HFFc6 (cell line): ENCODE results near the gene STIM2. TPM values are rescaled to one million over a fixed set of nuclear protein-coding genes. Genes with fewer than 3 reads are reported as not detected.

Experiments used
- DNase-seq: peaks from one replicate; pipeline ENCODE4 v3.0.0-alpha.2; 2018
- H3K27ac Mint-ChIP-seq: 2 replicates; pipeline ENCODE4 v1.8.0; 2020; ENCODE audit warnings: mild to moderate bottlenecking, mixed read lengths
- H3K27me3 Mint-ChIP-seq: 2 replicates; pipeline ENCODE4 v1.8.0; 2021; ENCODE audit warnings: mild to moderate bottlenecking, moderate library complexity, mixed read lengths; ENCODE audit not compliant: insufficient read depth
- H3K36me3 Mint-ChIP-seq: 2 replicates; pipeline ENCODE4 v1.8.0; 2021; ENCODE audit warnings: low read depth, mixed read lengths
- H3K4me1 Mint-ChIP-seq: 2 replicates; pipeline ENCODE4 v1.8.0; 2020; ENCODE audit warnings: low read depth, mixed read lengths
- H3K4me3 Mint-ChIP-seq: 2 replicates; pipeline ENCODE4 v1.8.0; 2020; ENCODE audit warnings: mild to moderate bottlenecking, moderate library complexity, mixed read lengths
- H3K9me3 Mint-ChIP-seq: 2 replicates; pipeline ENCODE4 v1.8.0; 2020; ENCODE audit warnings: mild to moderate bottlenecking, mixed read lengths
- CTCF ChIP-seq: fragments of 200-600 bp; sonication (generic); IDR thresholded peaks from 2 replicates; pipeline ENCODE4 v1.5.0; 2021; ENCODE audit warnings: antibody characterized with exemption, mild to moderate bottlenecking
- total RNA-seq, 6 experiments: library from RNA; stranded (reverse); fragmentation: NEBNext Ultra II Directional; extraction: Animal tissue kit (Norgen Biotek cat#: 25700); gene quantifications; 2 replicates in 1 of 6; 3 replicates in 5 of 6; pipeline ENCODE4 v1.2.3, GENCODE V29; 2021

Gene STIM2
- total RNA-seq, 6 experiments from 2014 or later, result 13.7 to 17.1 (median 16.0) TPM

- DNase-seq, result no peak
- H3K27ac Mint-ChIP-seq, result no peak overlapping the region
- no peaks in the 10 kb centered on the region for H3K36me3 Mint-ChIP-seq
- H3K27me3 Mint-ChIP-seq, result no peaks in the 10 kb centered on the region
- peaks cover 6% of the 10 kb centered on the region; the same call in 1 of the 2 replicates for H3K4me1 Mint-ChIP-seq
- no peak overlapping the region for H3K4me3 Mint-ChIP-seq
- H3K9me3 Mint-ChIP-seq, result no peaks in the 10 kb centered on the region
- TF ChIP-seq CTCF, result no peak
These were observed 75.8 kb downstream of the STIM2 start for GRCh38 chr4:26936284-26937065.

GRCh38 chr4:26937139-26937538 lies 76.5 kb downstream of the STIM2 start:
- H3K4me3 Mint-ChIP-seq, result no peak overlapping the region
- H3K9me3 Mint-ChIP-seq, result no peaks in the 10 kb centered on the region
- TF ChIP-seq CTCF, result no peak

GRCh38 chr4:26937567-26937966 lies 76.9 kb downstream of the STIM2 start:
- no peak overlapping the region for H3K27ac Mint-ChIP-seq
- no peak for DNase-seq

More at GRCh38 chr4:26937139-26937538, 76.5 kb downstream of the STIM2 start:
- Mint-ChIP-seq H3K4me1 (peaks cover 6% of the 10 kb centered on the region; the same call in 1 of the 2 replicates), H3K27ac (no peak overlapping the region), H3K27me3 (no peaks in the 10 kb centered on the region), H3K36me3 (no peaks in the 10 kb centered on the region)
- DNase-seq, result no peak

GRCh38 chr4:26938516-26938915 lies 77.9 kb downstream of the STIM2 start:
- Mint-ChIP-seq H3K4me3 (no peak overlapping the region), H3K4me1 (peaks cover 6% of the 10 kb centered on the region; the same call in 1 of the 2 replicates), H3K36me3 (no peaks in the 10 kb centered on the region), H3K9me3 (no peaks in the 10 kb centered on the region), H3K27ac (no peak overlapping the region), H3K27me3 (no peaks in the 10 kb centered on the region)
- no peak for DNase-seq
- TF ChIP-seq CTCF, result no peak

More at GRCh38 chr4:26937567-26937966, 76.9 kb downstream of the STIM2 start:
- no peak for TF ChIP-seq CTCF
- H3K4me3 Mint-ChIP-seq, result no peak overlapping the region
- peaks cover 6% of the 10 kb centered on the region; the same call in 1 of the 2 replicates for H3K4me1 Mint-ChIP-seq
- no peaks in the 10 kb centered on the region for H3K36me3 Mint-ChIP-seq
- H3K9me3 Mint-ChIP-seq, result no peaks in the 10 kb centered on the region
- no peaks in the 10 kb centered on the region for H3K27me3 Mint-ChIP-seq

- Mint-ChIP-seq H3K36me3 (no peaks in the 10 kb centered on the region), H3K27ac (no peak overlapping the region), H3K9me3 (no peaks in the 10 kb centered on the region), H3K4me1 (no peaks in the 10 kb centered on the region), H3K4me3 (no peak overlapping the region), H3K27me3 (no peaks in the 10 kb centered on the region)
- no peak for DNase-seq
- no peak for TF ChIP-seq CTCF
These were observed 81.3 kb downstream of the STIM2 start for GRCh38 chr4:26941951-26942350.
